Panc1 (cell line): ENCODE data around the gene SYT8. TPM values are rescaled to one million over a fixed set of nuclear protein-coding genes. Genes with fewer than 3 reads are reported as not detected.

Experiments used
- ATAC-seq: fragments of 200-7000 bp; cut with Tn5 transposase; 2 replicates; pipeline ENCODE4 v1.9.1; 2020; ENCODE audit warnings: mild to moderate bottlenecking, moderate library complexity
- BruUV-seq: library from RNA; stranded (reverse); fragments of 400-500 nt; replicated peaks from 2 replicates; lab custom pipeline; 2021; lab: Mats Ljungman, UMichigan
- CTCF ChIA-PET: fragments of 300-600 bp; sonication (Branson Sonifier 250); formaldehyde crosslinking; loops from one replicate; lab custom pipeline; 2022; ENCODE audit warnings: antibody characterized with exemption; lab: Charles Lee
- POLR2A ChIA-PET: fragments of 300-600 bp; sonication (Branson Sonifier 250); formaldehyde crosslinking; loops from one replicate; lab custom pipeline; 2022; ENCODE audit warnings: antibody characterized with exemption; lab: Charles Lee
- DNase-seq: peaks from one replicate; pipeline ENCODE4 v3.0.0-alpha.2; 2010; ENCODE audit warnings: low read depth, low spot score
- H3K27ac ChIP-seq: 2 replicates; pipeline ENCODE4 v1.5.1; 2011; ENCODE audit warnings: mild to moderate bottlenecking, low read length, inconsistent platforms
- H3K27me3 ChIP-seq: fragments of 200-500 bp; sonication (Bioruptor generic); 2 replicates; pipeline ENCODE4 v1.6.0; 2014; ENCODE audit warnings: low read length, inconsistent platforms; ENCODE audit not compliant: control insufficient read depth, insufficient read depth
- H3K36me3 ChIP-seq: fragments of 200-500 bp; sonication (Bioruptor generic); 2 replicates; pipeline ENCODE4 v1.5.1; 2014; ENCODE audit warnings: inconsistent platforms, mild to moderate bottlenecking, low read length, moderate library complexity; ENCODE audit not compliant: control insufficient read depth, insufficient read depth
- H3K4me1 ChIP-seq: 2 replicates; pipeline ENCODE4 v1.5.1; 2011; ENCODE audit warnings: inconsistent platforms, mild to moderate bottlenecking, low read length, moderate library complexity; ENCODE audit not compliant: control insufficient read depth, insufficient read depth
- H3K4me3 ChIP-seq, 2 experiments: 2 replicates each; pipeline ENCODE4 v1.5.1; 2011 to 2012; ENCODE audit warnings: low read depth in 2 of 2, low read length in 2 of 2, mild to moderate bottlenecking in 2 of 2, inconsistent platforms in 1 of 2, moderate library complexity in 1 of 2
- H3K9me3 ChIP-seq: fragments of 200-500 bp; sonication (Bioruptor generic); 2 replicates; pipeline ENCODE4 v1.5.1; 2014; ENCODE audit warnings: low read depth, mild to moderate bottlenecking, inconsistent platforms, low read length, moderate library complexity; ENCODE audit not compliant: control insufficient read depth, insufficient read depth
- CTCF ChIP-seq: fragments of 450-650 bp; IDR thresholded peaks from 2 replicates; pipeline ENCODE4 v1.5.1; 2017; ENCODE audit warnings: mild to moderate bottlenecking
- POLR2AphosphoS5 ChIP-seq: IDR thresholded peaks from 2 replicates; pipeline ENCODE4 v1.6.1; 2012; ENCODE audit warnings: mild to moderate bottlenecking, low read depth, low read length, moderate library complexity
- REST ChIP-seq, 2 experiments: IDR thresholded peaks; 2 replicates each; pipeline ENCODE4 v1.6.1; 2011 to 2012; ENCODE audit warnings: low read depth in 2 of 2, control low read depth in 1 of 2, low read length in 1 of 2, mild to moderate bottlenecking in 1 of 2, moderate library complexity in 1 of 2; ENCODE audit not compliant: insufficient read depth in 1 of 2
- SIN3A ChIP-seq: IDR thresholded peaks from 2 replicates; pipeline ENCODE4 v1.6.1; 2012; ENCODE audit warnings: low read depth, mild to moderate bottlenecking, low read length, moderate library complexity, borderline replicate concordance; ENCODE audit not compliant: insufficient read depth
- TCF7L2 ChIP-seq: IDR thresholded peaks from 2 replicates; pipeline ENCODE4 v1.6.1; 2011; ENCODE audit warnings: mild to moderate bottlenecking, low read depth, low read length, inconsistent platforms
- in situ Hi-C: cut with HindIII; loops from 2 replicates; pipeline ENCODE4 v1.10.0; 2016; ENCODE audit warnings: low sequenced_read_pairs, low pct_unique_long_range_greater_than_20kb
- intact Hi-C: fragments of 100-400 bp; cut with micrococcal nuclease; formaldehyde crosslinking; loops from one replicate; pipeline ENCODE4 v1.10.0; 2022; ENCODE audit not compliant: unreplicated experiment
- total RNA-seq: library from RNA; stranded (reverse); gene quantifications from one replicate; pipeline ENCODE4 v1.2.1, GENCODE V29; 2021; ENCODE audit not compliant: unreplicated experiment

SYT8 gene
- total RNA-seq, 1 experiment from 2014 or later: 3.5 TPM

- Histone ChIP-seq H3K36me3 (no peaks in the 10 kb centered on the region), H3K27ac (peak overlapping the region; percentile 2; the same call in 1 of the 2 replicates), H3K4me1 (peaks cover 31% of the 10 kb centered on the region), H3K27me3 (no peaks in the 10 kb centered on the region), H3K4me3 (no peak overlapping the region), H3K9me3 (no peaks in the 10 kb centered on the region)
- TF ChIP-seq SIN3A (no peak), TCF7L2 (no peak), REST (IDR thresholded peaks at IDR 0.05; ENCODE audit: insufficient read depth in 1 of 2, low read depth in 2 of 2, low read length in 1 of 2) (no peak), CTCF (no peak), POLR2AphosphoS5 (no peak)
- in situ Hi-C loops: no loop called here
- CTCF ChIA-PET: interaction anchor here (1.6 kb wide), 1 partner anchor 46 kb away, joined by 6 read pairs; no protein-coding TSS in a partner anchor
- DNase-seq (no peak), ATAC-seq (no peak)
- BruUV-seq: no TSS peak
- POLR2A ChIA-PET: no interaction called here
- intact Hi-C loops: no loop called here
These were observed 48.3 kb upstream of the SYT8 start for GRCh38 chr11:1786466-1786865.

- Histone ChIP-seq H3K9me3 (no peaks in the 10 kb centered on the region), H3K4me3 (no peak overlapping the region), H3K27me3 (no peaks in the 10 kb centered on the region), H3K27ac (no peak overlapping the region), H3K36me3 (no peaks in the 10 kb centered on the region), H3K4me1 (no peaks in the 10 kb centered on the region; the same call in 1 of the 2 replicates)
- intact Hi-C loops (no loop called here), in situ Hi-C loops (no loop called here)
- no peak for ATAC-seq
- TF ChIP-seq SIN3A: no peak
- TF ChIP-seq CTCF: no peak
- DNase-seq: no peak
- POLR2A ChIA-PET: interaction anchor here (0.7 kb wide), 1 partner anchor 9 kb away, joined by 4 read pairs; no protein-coding TSS in a partner anchor
- CTCF ChIA-PET: no interaction called here
- no TSS peak for BruUV-seq
These were observed 42.9 kb upstream of the SYT8 start for GRCh38 chr11:1791912-1792311.
